Activated CD8-positive, alpha-beta memory T cell treated with anti-CD3 and anti-CD28 coated beads for 48 hours (primary cell): Measurements from ENCODE around the gene FKBP4.

Experiments used
- DNase-seq, 3 experiments: peaks; one replicate each; pipeline ENCODE4 v3.0.0-alpha.2; 2020; ENCODE audit warnings: low read depth in 2 of 3, low spot score in 2 of 3

The FKBP4 gene

GRCh38 chr12:2844786-2845185 lies 50.0 kb downstream of the FKBP4 start:
- DNase-seq, result no peak

GRCh38 chr12:2845280-2845679 lies 50.5 kb downstream of the FKBP4 start:
- DNase-seq, result no peak

GRCh38 chr12:2851931-2852330 lies 57.2 kb downstream of the FKBP4 start:
- no peak for DNase-seq

GRCh38 chr12:2853626-2854025 lies 58.9 kb downstream of the FKBP4 start:
- DNase-seq, result peak in 2 of 3 experiments; percentile 23 to 31
